Stomach (tissue), 9 donors: ENCODE data around the gene FCHO2. TPM values are rescaled to one million over a fixed set of nuclear protein-coding genes. Genes with fewer than 3 reads are reported as not detected.
"Not testable (repeated sequence)": the region's sequence is repeated elsewhere in the genome, so short reads cannot be mapped to it uniquely, and the experiment has no call there.

Experiments
- DNase-seq, 2 donors: peaks; one replicate each; pipeline versions ENCODE4 v3.0.0 to v3.0.0-alpha.2; 2013 to 2019
- H3K27ac ChIP-seq, 5 donors: fragments of 200-600 bp in 4 of 5; sonication (generic) in 4 of 5; one replicate each; pipeline ENCODE4 v1.5.1; 2013 to 2019; ENCODE audit warnings: mild to moderate bottlenecking in 1 of 5, moderate library complexity in 1 of 5
- H3K27me3 ChIP-seq, 3 donors: fragments of 200-600 bp; sonication (generic); one replicate each; pipeline ENCODE4 v1.5.1; 2017 to 2019; ENCODE audit warnings: mixed run types in 1 of 3
- H3K36me3 ChIP-seq, 4 donors: fragments of 200-600 bp; sonication (generic); 1 replicate in 3 of 4; 2 replicates in 1 of 4; pipeline ENCODE4 v1.5.1; 2016 to 2019
- H3K4me1 ChIP-seq, 4 donors: fragments of 200-600 bp; sonication (generic); one replicate each; pipeline ENCODE4 v1.5.1; 2016 to 2019
- H3K4me3 ChIP-seq, 4 donors: fragments of 200-600 bp; sonication (generic) in 3 of 4; one replicate each; pipeline ENCODE4 v1.5.1; 2016 to 2019; ENCODE audit warnings: mild to moderate bottlenecking in 1 of 4
- H3K9me3 ChIP-seq, 4 donors: fragments of 200-600 bp; sonication (generic); one replicate each; pipeline ENCODE4 v1.5.1; 2016 to 2019
- EP300 ChIP-seq: sonication (generic); formaldehyde crosslinking; IDR thresholded peaks from one replicate; pipeline ENCODE4 v1.6.1; 2017; ENCODE audit warnings: antibody characterized with exemption
- POLR2A ChIP-seq, 4 donors: fragments of 450-650 bp; IDR thresholded peaks; one replicate each; pipeline ENCODE4 v1.6.1; 2016; ENCODE audit warnings: antibody characterized with exemption in 4 of 4, control low read depth in 2 of 4, mild to moderate bottlenecking in 1 of 4, moderate library complexity in 1 of 4
- POLR2AphosphoS5 ChIP-seq, 3 donors: sonication (generic); formaldehyde crosslinking; IDR thresholded peaks; one replicate each; pipeline ENCODE4 v1.6.1; 2016; ENCODE audit warnings: antibody characterized with exemption in 3 of 3
- WGBS, 5 donors: extraction: QIAGEN DNeasy Blood & Tissue Kit in 3 of 5; methylation state at CpG; one replicate each; pipeline versions ENCODE4 v1.1.5 to v1.1.7; 2013 to 2018; 5-methylcytosine and 5-hydroxymethylcytosine counted together
- intact Hi-C: fragments of 100-400 bp; cut with DNase I; formaldehyde crosslinking; loops from one replicate; pipeline ENCODE4 v1.15.1; 2023; ENCODE audit warnings: low total_unique reads
- polyA plus RNA-seq, 3 donors: library from polyadenylated mRNA; stranded (reverse); fragments of 200-250 nt; gene quantifications; one replicate each; pipeline ENCODE4 v1.2.3, GENCODE V29; 2013
- total RNA-seq, 5 donors: library from RNA; depleted of rRNA; stranded (reverse); fragments of >200 nt; gene quantifications; one replicate each; pipeline versions ENCODE4 v1.1.0 to v1.2.3, GENCODE V29; 2014 to 2016
- TF ChIP-seq, protein P1 (sequence below), 7 experiments: fragments of 450-650 bp in 4 of 7; fragments of 200-600 bp in 3 of 7; sonication (generic) in 3 of 7; IDR thresholded peaks; one replicate each; pipeline ENCODE4 v1.5.1; 2016 to 2019; ENCODE audit warnings: antibody characterized with exemption in 7 of 7, control low read depth in 2 of 7, mild to moderate bottlenecking in 1 of 7
- donor health status: healthy with polysubstance abuse.
- donor health status: Bipolar disorder and iron deficiency.
- donor health status: healthy.

Gene FCHO2
- total and polyA plus RNA-seq, 8 donors = 6.9 to 46.1 (median 13.8) TPM

DNA sequence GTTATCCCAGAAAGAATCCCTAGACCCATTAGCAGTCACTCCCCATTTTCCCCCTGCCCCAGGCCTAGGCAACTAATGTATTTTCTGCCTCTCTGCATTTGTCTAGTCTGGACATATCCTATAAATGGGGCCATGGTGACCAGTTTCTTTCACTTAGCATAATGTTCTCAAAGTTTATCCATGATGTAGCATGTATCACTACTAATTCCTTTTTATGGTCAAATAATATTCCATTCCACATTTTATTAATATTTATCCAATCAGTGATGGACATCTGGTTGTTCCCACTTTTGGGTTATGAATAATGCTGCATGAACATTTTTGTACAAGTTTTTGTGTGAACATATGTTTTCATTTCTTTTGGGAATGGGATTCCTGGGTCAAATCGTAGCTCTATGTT lies 1.5 kb downstream of the FCHO2 start:
- Histone ChIP-seq H3K4me3 (peak overlapping the region; percentile 90 to 97 (median 92)), H3K27ac (peak overlapping the region in 4 of 5 donors; percentile 97 to 99 (median 98))
- WGBS, 5 donors = 71 to 93% (median 81%) methylated on average over 1 of the region's 1 CpG

DNA sequence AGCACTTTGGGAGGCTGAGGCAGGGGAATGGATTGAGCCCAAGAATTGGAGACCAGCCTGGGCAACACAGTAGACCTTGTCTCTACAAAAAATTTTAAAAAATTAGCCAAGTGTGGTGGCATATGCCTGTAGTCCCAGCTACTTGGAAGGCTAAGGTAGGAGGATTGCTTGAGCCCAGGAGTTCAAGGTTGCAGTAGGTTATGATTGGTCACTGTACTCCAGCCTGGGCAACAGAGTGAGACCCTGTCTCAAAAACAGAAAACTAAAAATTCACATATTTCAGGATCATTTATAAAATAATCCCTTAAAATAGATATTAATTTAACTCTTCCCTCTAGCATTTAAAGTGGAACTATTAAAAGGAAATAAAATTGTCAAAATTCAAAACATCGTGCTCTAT lies 3.4 kb downstream of the FCHO2 start:
- H3K9me3 ChIP-seq = no peaks in the 10 kb centered on the region
- no peak overlapping the region for H3K27ac ChIP-seq
- DNase-seq = no peak
- intact Hi-C loops = no loop called here
- TF ChIP-seq POLR2A (IDR thresholded peaks at IDR 0.05) (no peak), POLR2AphosphoS5 (IDR thresholded peaks at IDR 0.05) (no peak), EP300 (no peak)
- TF ChIP-seq, protein P1, sequence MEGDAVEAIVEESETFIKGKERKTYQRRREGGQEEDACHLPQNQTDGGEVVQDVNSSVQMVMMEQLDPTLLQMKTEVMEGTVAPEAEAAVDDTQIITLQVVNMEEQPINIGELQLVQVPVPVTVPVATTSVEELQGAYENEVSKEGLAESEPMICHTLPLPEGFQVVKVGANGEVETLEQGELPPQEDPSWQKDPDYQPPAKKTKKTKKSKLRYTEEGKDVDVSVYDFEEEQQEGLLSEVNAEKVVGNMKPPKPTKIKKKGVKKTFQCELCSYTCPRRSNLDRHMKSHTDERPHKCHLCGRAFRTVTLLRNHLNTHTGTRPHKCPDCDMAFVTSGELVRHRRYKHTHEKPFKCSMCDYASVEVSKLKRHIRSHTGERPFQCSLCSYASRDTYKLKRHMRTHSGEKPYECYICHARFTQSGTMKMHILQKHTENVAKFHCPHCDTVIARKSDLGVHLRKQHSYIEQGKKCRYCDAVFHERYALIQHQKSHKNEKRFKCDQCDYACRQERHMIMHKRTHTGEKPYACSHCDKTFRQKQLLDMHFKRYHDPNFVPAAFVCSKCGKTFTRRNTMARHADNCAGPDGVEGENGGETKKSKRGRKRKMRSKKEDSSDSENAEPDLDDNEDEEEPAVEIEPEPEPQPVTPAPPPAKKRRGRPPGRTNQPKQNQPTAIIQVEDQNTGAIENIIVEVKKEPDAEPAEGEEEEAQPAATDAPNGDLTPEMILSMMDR (IDR thresholded peaks at IDR 0.05) = no peak
- peak overlapping the region in 1 of 4 donors; percentile 10 for H3K4me3 ChIP-seq
- WGBS, 5 donors = 95 to 100% (median 98%) methylated on average over 1 of the region's 1 CpG
- H3K36me3 ChIP-seq = no peaks in the 10 kb centered on the region
- peaks cover 17 to 51% (median 29%) of the 10 kb centered on the region in 4 donors for H3K4me1 ChIP-seq
- no peaks in the 10 kb centered on the region for H3K27me3 ChIP-seq

More for the DNA sequence above, 1.5 kb downstream of the FCHO2 start:
- intact Hi-C loops = no loop called here
- DNase-seq = no peak
- Histone ChIP-seq H3K4me1 (peaks cover 18 to 61% (median 31%) of the 10 kb centered on the region in 4 donors), H3K9me3 (no peaks in the 10 kb centered on the region), H3K36me3 (no peaks in the 10 kb centered on the region), H3K27me3 (no peaks in the 10 kb centered on the region)
- TF ChIP-seq POLR2A (IDR thresholded peaks at IDR 0.05) (no peak), POLR2AphosphoS5 (IDR thresholded peaks at IDR 0.05) (no peak), EP300 (no peak)
- TF ChIP-seq, protein P1 (IDR thresholded peaks at IDR 0.05) = no peak

DNA sequence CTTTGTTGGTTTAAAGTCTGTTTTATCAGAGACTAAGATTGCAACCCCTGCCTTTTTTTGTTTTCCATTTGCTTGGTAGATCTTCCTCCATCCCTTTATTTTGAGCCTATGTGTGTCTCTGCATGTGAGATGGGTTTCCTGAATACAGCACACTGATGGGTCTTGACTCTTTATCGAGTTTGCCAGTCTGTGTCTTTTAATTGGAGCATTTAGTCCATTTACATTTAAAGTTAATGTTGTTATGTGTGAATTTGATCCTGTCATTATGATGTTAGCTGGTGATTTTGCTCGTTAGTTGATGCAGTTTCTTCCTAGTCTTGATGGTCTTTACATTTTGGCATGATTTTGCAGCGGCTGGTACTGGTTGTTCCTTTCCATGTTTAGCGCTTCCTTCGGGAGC lies 18.6 kb downstream of the FCHO2 start:
- intact Hi-C loops, H3K27me3 ChIP-seq, DNase-seq, H3K4me3 ChIP-seq, H3K9me3 ChIP-seq, H3K27ac ChIP-seq, H3K4me1 ChIP-seq: not testable (repeated sequence)
- peaks cover 0 to 13% (median 8%) of the 10 kb centered on the region in 4 donors for H3K36me3 ChIP-seq
- WGBS, 5 donors = 94 to 100% (median 99%) methylated on average over 3 to 4 of the region's 5 CpGs

DNA sequence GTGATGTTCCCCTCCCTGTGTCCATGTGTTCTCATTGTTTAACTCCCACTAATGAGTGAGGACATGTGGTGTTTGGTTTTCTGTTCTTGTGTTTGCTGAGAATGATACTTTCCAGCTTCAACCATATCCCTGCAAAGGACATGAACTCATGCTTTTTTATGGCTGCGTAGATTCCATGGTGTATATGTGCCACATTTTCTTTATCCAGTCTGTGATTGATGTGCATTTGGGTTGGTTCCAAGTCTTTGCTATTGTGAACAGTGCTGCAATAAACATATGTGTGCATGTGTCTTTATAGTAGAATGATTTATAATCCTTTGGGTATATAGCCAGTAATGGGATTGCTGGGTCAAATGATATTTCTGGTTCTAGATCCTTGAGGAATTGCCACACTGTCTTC lies 21.0 kb downstream of the FCHO2 start:
- 53 to 94% (median 88%) methylated on average over 1 of the region's 1 CpG for WGBS, 5 donors
- DNase-seq, H3K9me3 ChIP-seq, H3K27ac ChIP-seq, H3K36me3 ChIP-seq, H3K4me3 ChIP-seq, H3K4me1 ChIP-seq, intact Hi-C loops, H3K27me3 ChIP-seq: not testable (repeated sequence)

DNA sequence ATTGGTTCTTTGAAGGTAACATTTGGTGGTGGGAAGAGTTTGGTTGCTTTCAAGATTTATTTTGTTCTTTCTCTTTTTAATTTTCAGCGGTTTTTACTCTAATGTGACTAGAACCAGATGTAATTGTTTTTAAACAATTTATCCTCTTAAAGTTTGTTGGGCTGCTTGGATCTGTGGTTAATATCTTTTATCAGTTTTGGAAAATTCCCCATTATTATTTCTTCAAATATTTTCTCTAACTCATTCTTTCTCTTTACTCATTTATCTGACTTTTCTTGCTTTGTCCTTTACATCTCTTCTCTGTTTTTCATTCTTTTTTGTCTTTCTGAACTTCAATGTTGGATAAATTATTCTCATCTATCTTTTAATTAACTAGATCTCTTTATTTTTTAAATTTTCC lies 29.9 kb downstream of the FCHO2 start:
- TF ChIP-seq, protein P1 (IDR thresholded peaks at IDR 0.05) = no peak
- TF ChIP-seq POLR2AphosphoS5 (IDR thresholded peaks at IDR 0.05) (no peak), POLR2A (IDR thresholded peaks at IDR 0.05) (no peak), EP300 (no peak)
- 84 to 100% (median 97%) methylated on average over 1 of the region's 1 CpG for WGBS, 5 donors

More for the DNA sequence above, 29.9 kb downstream of the FCHO2 start:
- DNase-seq = no peak
- no peak overlapping the region for H3K27ac ChIP-seq
- H3K9me3 ChIP-seq = no peaks in the 10 kb centered on the region
- intact Hi-C loops = no loop called here
- H3K4me3 ChIP-seq = no peak overlapping the region
- H3K4me1 ChIP-seq = peaks cover 0 to 6% (median 0%) of the 10 kb centered on the region in 4 donors
- no peaks in the 10 kb centered on the region for H3K27me3 ChIP-seq
- H3K36me3 ChIP-seq = peaks cover 2 to 22% (median 15%) of the 10 kb centered on the region in 4 donors
